ENCODE data around the gene MYLK. TPM values are rescaled to one million over a fixed set of nuclear protein-coding genes. Genes with fewer than 3 reads are reported as not detected.

MYLK gene
- total and polyA plus RNA-seq, 10 of the 15 experiments (the other 5 are each of a cell fraction or from before 2014, with no cell fraction given): 0.04 to 1.6 (median 0.42) TPM; not detected in 1

- Histone ChIP-seq H3K4me2 (ENCODE audit: control insufficient read depth, insufficient read depth) (no peak overlapping the region), H3K9ac (ENCODE audit: control insufficient read depth, insufficient read depth, low read length) (no peak overlapping the region), H3K27ac (ENCODE audit: control insufficient read depth, insufficient read depth) (no peak overlapping the region), H3K4me3 (no peak overlapping the region), H3K27me3 (replicated peaks in 1 of 2; ENCODE audit: control insufficient read depth in 2 of 2, insufficient read depth in 2 of 2, low read length in 1 of 2) (peaks cover 2 to 6% of the 10 kb centered on the region in 2 experiments), H3K9me3 (replicated peaks; ENCODE audit: control insufficient read depth, insufficient read depth, low read length) (no peaks in the 10 kb centered on the region), H2AFZ (ENCODE audit: control insufficient read depth, low read depth, low read length) (no peak overlapping the region), H3K79me2 (ENCODE audit: control insufficient read depth, insufficient read depth, low read length) (no peaks in the 10 kb centered on the region), H3K4me1 (ENCODE audit: control insufficient read depth, insufficient read depth, low read length) (no peaks in the 10 kb centered on the region), H4K20me1 (ENCODE audit: control insufficient read depth, insufficient read depth) (no peaks in the 10 kb centered on the region), H3K36me3 (ENCODE audit: control insufficient read depth in 2 of 2, insufficient read depth in 2 of 2, low read length in 1 of 2) (no peaks in the 10 kb centered on the region)
- FAIRE-seq: no peak
- TF ChIP-seq RCOR1 (conservative IDR thresholded peaks at IDR 0.05; ENCODE audit: low read depth, low read length) (no peak), PKNOX1 (IDR thresholded peaks at IDR 0.05) (no peak), PRDM15 (CRISPR knock-in tag; IDR thresholded peaks at IDR 0.05) (no peak), ZNF207 (IDR thresholded peaks at IDR 0.05; ENCODE audit: borderline replicate concordance) (no peak), EZH2 (IDR thresholded peaks at IDR 0.05; ENCODE audit: borderline replicate concordance, control insufficient read depth, low read depth, low read length) (no peak), POU2F2 (IDR thresholded peaks at IDR 0.05; ENCODE audit: borderline replicate concordance, low read depth, low read length) (no peak), POLR2A (IDR thresholded peaks at IDR 0.05; ENCODE audit: low read depth, low read length) (no peak), TAF1 (IDR thresholded peaks at IDR 0.05; ENCODE audit: borderline replicate concordance, low read depth, low read length) (no peak), ZZZ3 (IDR thresholded peaks at IDR 0.05; ENCODE audit: control insufficient read depth, insufficient read length, low read depth) (no peak), FOS (IDR thresholded peaks at IDR 0.05; ENCODE audit: borderline replicate concordance, extremely low read depth, insufficient read length) (no peak), ZNF592 (IDR thresholded peaks at IDR 0.05) (no peak), NR2F1 (conservative IDR thresholded peaks at IDR 0.05) (no peak), SMARCA5 (IDR thresholded peaks at IDR 0.05) (no peak)
- in situ Hi-C loops (cut with MboI): no loop called here
- ChIA-PET POLR2A (no interaction called here), RAD21 (ENCODE audit: unreplicated experiment) (interaction anchor here (0.8 kb wide), 1 partner anchor 20 kb away, joined by 3 read pairs; no protein-coding TSS in a partner anchor), SMC1A (ENCODE audit: uncharacterized antibody, unreplicated experiment) (no interaction called here), CTCF (interaction anchor here (0.6 kb wide), 1 partner anchor 303 kb away, joined by 3 read pairs; no protein-coding TSS in a partner anchor)
- ATAC-seq: no peak
- no TSS peak for BruUV-seq (replicated peaks)
- intact Hi-C loops (cut with micrococcal nuclease; ENCODE audit: unreplicated experiment): no loop called here
- DNase-seq (ENCODE audit: low read depth, low spot score): no peak
- WGBS (ENCODE audit: insufficient coverage, insufficient replicate concordance, low lambda C conversion rate, missing lambda C conversion rate): 3% methylated on average over 8 of the region's 8 CpGs
Measured at GRCh38 chr3:123679712-123680386, 204.3 kb downstream of the MYLK start.
